MCF 10A (cell line): ENCODE data around the gene PTS. TPM values are rescaled to one million over a fixed set of nuclear protein-coding genes. Genes with fewer than 3 reads are reported as not detected.

Source experiments
- BruUV-seq: library from RNA; stranded (reverse); fragments of 400-500 nt; replicated peaks from 2 replicates; lab custom pipeline; 2021; lab: Mats Ljungman, UMichigan
- CTCF ChIA-PET: fragments of 300-600 bp; sonication (Branson Sonifier 250); formaldehyde crosslinking; extraction: SDS; loops from one replicate; lab custom pipeline; 2021; ENCODE audit warnings: antibody characterized with exemption, inconsistent platforms; lab: Yijun Ruan, JAX
- POLR2A ChIA-PET: fragments of 300-600, 350-650 bp; sonication (Branson Sonifier 250); formaldehyde crosslinking; extraction: SDS; loops from one replicate; lab custom pipeline; 2020; ENCODE audit warnings: antibody characterized with exemption, inconsistent platforms; lab: Yijun Ruan, JAX
- DNase-seq: peaks from one replicate; pipeline ENCODE4 v3.0.0-alpha.2; 2018; ENCODE audit not compliant: unreplicated experiment
- H3K27ac Mint-ChIP-seq: one replicate; pipeline ENCODE4 v1.8.0; 2022; ENCODE audit warnings: mild to moderate bottlenecking, low read depth, mixed read lengths; ENCODE audit not compliant: unreplicated experiment
- H3K27me3 Mint-ChIP-seq: one replicate; pipeline ENCODE4 v1.8.0; 2022; ENCODE audit warnings: mixed read lengths; ENCODE audit not compliant: insufficient read depth, unreplicated experiment
- H3K36me3 Mint-ChIP-seq: one replicate; pipeline ENCODE4 v1.8.0; 2022; ENCODE audit warnings: mild to moderate bottlenecking, moderate library complexity, mixed read lengths; ENCODE audit not compliant: insufficient read depth, unreplicated experiment
- H3K4me1 Mint-ChIP-seq: one replicate; pipeline ENCODE4 v1.8.0; 2022; ENCODE audit warnings: mixed read lengths; ENCODE audit not compliant: insufficient read depth, unreplicated experiment
- H3K4me3 Mint-ChIP-seq: one replicate; pipeline ENCODE4 v1.8.0; 2022; ENCODE audit warnings: mild to moderate bottlenecking, moderate library complexity, mixed read lengths; ENCODE audit not compliant: unreplicated experiment
- H3K9me3 Mint-ChIP-seq: one replicate; pipeline ENCODE4 v1.8.0; 2022; ENCODE audit warnings: mixed read lengths; ENCODE audit not compliant: unreplicated experiment
- CTCF ChIP-seq: fragments of 200-600 bp; IDR thresholded peaks from one replicate; pipeline ENCODE4 v1.8.0; 2022; ENCODE audit warnings: antibody characterized with exemption, mild to moderate bottlenecking; ENCODE audit not compliant: unreplicated experiment
- intact Hi-C: fragments of 100-400 bp; cut with micrococcal nuclease; formaldehyde crosslinking; loops from 2 replicates; pipeline ENCODE4 v1.14.1; 2022
- total RNA-seq: library from RNA; stranded (reverse); gene quantifications from 2 replicates; pipeline ENCODE4 v1.2.3, GENCODE V29; 2022

Gene PTS
- total RNA-seq, 1 experiment from 2014 or later, result 68.3 TPM

GRCh38 chr11:112226831-112227401 is 688 bp downstream of the PTS start:
- intact Hi-C loops, result loop anchor here (10.0 kb wide), 3 partner anchors 328 to 888 kb away; no protein-coding TSS in a partner anchor
- Mint-ChIP-seq H3K4me3 (peak overlapping the region; percentile 88), H3K27ac (peak overlapping the region; percentile 96), H3K9me3 (no peaks in the 10 kb centered on the region), H3K4me1 (peaks cover 16% of the 10 kb centered on the region), H3K27me3 (no peaks in the 10 kb centered on the region), H3K36me3 (peaks cover 47% of the 10 kb centered on the region)
- DNase-seq, result no peak
- TF ChIP-seq CTCF, result no peak
- ChIA-PET POLR2A (interaction anchor here (0.6 to 2.4 kb wide), 25 partner anchors 14 to 289 kb away, joined by 3 to 17 read pairs (median 4); partner anchors contain the start of genes IL18, PLET1, SDHD and TIMM8B), CTCF (interaction anchor here (0.5 to 15.5 kb wide), 5 partner anchors 18 to 215 kb away, joined by 4 to 428 read pairs (median 4); no protein-coding TSS in a partner anchor)
- no TSS peak for BruUV-seq

GRCh38 chr11:112227471-112227870 is 1.2 kb downstream of the PTS start:
- ChIA-PET POLR2A (interaction anchor here (0.6 to 2.4 kb wide), 16 partner anchors 13 to 206 kb away, joined by 3 to 17 read pairs (median 4); partner anchors contain the start of genes SDHD and TIMM8B), CTCF (interaction anchor here (0.6 to 15.5 kb wide), 6 partner anchors 12 to 214 kb away, joined by 3 to 428 read pairs (median 4); no protein-coding TSS in a partner anchor)
- intact Hi-C loops, result loop anchor here (10.0 kb wide), 3 partner anchors 327 to 887 kb away; no protein-coding TSS in a partner anchor
- no peak for TF ChIP-seq CTCF
- Mint-ChIP-seq H3K27me3 (no peaks in the 10 kb centered on the region), H3K27ac (peak overlapping the region; percentile 96), H3K4me3 (peak overlapping the region; percentile 88), H3K9me3 (no peaks in the 10 kb centered on the region), H3K4me1 (peaks cover 16% of the 10 kb centered on the region), H3K36me3 (peaks cover 51% of the 10 kb centered on the region)
- TSS peak; percentile 37 for BruUV-seq
- no peak for DNase-seq

- intact Hi-C loops, result loop anchor here (10.0 kb wide), 3 partner anchors 326 to 886 kb away; no protein-coding TSS in a partner anchor
- H3K36me3 Mint-ChIP-seq, result peaks cover 64% of the 10 kb centered on the region
These were observed 2.5 kb downstream of the PTS start for GRCh38 chr11:112228706-112229105.

More at GRCh38 chr11:112228706-112229105, 2.5 kb downstream of the PTS start:
- no peak for TF ChIP-seq CTCF
- Mint-ChIP-seq H3K4me1 (peaks cover 8% of the 10 kb centered on the region), H3K27ac (peak overlapping the region; percentile 96), H3K4me3 (no peak overlapping the region), H3K9me3 (no peaks in the 10 kb centered on the region), H3K27me3 (no peaks in the 10 kb centered on the region)
- no peak for DNase-seq
- POLR2A ChIA-PET, result interaction anchor here (1.2 to 1.3 kb wide), 2 partner anchors 23 to 62 kb away, joined by 3 read pairs; partner anchors contain the start of gene TEX12
- BruUV-seq, result no TSS peak
- CTCF ChIA-PET, result interaction anchor here (1.2 to 15.5 kb wide), 3 partner anchors 52 to 116 kb away, joined by 3 to 428 read pairs (median 9); no protein-coding TSS in a partner anchor
